ENCODE measurements around the gene B4GALT4. TPM values are rescaled to one million over a fixed set of nuclear protein-coding genes. Genes with fewer than 3 reads are reported as not detected.

The B4GALT4 gene
- total RNA-seq, 1 donor from 2014 or later = 13.5 TPM

DNA sequence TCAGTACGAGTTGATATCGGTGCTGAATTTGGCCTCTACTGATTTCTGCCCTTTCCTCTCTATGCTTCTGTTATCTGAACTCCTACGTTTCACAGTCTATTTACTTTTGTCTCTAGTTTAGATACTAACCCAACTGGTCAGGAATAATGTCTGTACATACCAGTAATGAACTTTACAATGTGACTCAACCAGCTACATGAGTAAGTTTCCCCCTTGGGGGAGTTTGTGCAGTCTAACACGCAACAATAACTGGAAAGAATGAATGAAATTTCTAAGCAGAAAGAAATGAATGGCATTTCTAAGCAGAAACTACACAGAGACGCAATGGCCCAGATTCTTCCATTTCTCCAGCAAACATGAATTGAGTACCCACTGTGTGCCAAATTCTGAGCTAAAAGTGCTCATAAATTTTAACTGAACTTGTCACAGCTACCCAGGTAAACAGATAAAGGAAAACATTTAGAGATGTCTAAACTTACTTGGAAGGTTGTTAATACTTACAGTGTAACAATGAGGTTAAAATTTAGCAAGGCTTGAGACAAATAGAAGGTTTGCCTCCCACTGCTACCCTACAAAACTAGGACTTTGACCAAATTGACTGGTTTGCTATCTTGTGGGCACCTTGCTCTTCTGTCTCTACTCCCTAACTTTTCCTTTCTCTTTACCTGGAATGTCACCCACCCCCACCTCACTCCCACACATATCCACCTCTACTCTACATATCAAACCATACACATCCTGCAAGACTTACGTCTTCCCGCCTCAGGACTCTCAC, 55.7 kb downstream of the B4GALT4 start:
- DNase-seq = no peak
- Histone ChIP-seq H3K4me3 (no peak overlapping the region), H3K27ac (no peak overlapping the region), H3K27me3 (ENCODE audit: low read depth) (no peaks in the 10 kb centered on the region), H3K4me1 (no peaks in the 10 kb centered on the region), H3K9me3 (no peaks in the 10 kb centered on the region), H3K36me3 (no peaks in the 10 kb centered on the region)
- no peak for ATAC-seq
- TF ChIP-seq, protein P1, sequence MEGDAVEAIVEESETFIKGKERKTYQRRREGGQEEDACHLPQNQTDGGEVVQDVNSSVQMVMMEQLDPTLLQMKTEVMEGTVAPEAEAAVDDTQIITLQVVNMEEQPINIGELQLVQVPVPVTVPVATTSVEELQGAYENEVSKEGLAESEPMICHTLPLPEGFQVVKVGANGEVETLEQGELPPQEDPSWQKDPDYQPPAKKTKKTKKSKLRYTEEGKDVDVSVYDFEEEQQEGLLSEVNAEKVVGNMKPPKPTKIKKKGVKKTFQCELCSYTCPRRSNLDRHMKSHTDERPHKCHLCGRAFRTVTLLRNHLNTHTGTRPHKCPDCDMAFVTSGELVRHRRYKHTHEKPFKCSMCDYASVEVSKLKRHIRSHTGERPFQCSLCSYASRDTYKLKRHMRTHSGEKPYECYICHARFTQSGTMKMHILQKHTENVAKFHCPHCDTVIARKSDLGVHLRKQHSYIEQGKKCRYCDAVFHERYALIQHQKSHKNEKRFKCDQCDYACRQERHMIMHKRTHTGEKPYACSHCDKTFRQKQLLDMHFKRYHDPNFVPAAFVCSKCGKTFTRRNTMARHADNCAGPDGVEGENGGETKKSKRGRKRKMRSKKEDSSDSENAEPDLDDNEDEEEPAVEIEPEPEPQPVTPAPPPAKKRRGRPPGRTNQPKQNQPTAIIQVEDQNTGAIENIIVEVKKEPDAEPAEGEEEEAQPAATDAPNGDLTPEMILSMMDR (IDR thresholded peaks at IDR 0.05) = no peak
- intact Hi-C loops (cut with DNase I) = no loop called here

DNA sequence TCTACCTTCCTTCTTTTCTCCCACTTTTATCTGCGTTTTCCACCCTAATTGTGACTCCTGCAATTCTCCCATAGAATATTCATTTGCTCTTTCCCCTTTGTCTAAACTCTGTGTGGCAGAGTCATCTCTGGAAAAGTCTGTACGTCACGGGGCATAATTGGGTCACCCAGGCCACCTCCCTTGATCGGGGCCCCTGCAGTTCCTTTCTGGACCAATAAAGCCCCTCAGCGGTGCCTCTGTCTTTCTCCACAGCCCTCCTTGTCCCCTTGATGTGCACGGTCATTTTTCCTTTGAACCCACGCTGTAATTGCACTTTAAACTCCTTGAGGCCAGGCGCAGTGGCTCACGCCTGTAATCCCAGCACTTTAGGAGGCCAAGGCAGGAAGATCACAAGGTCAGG, 56.6 kb downstream of the B4GALT4 start:
- no peaks in the 10 kb centered on the region for H3K4me1 ChIP-seq
- H3K4me3 ChIP-seq = no peak overlapping the region
- TF ChIP-seq, protein P1 (IDR thresholded peaks at IDR 0.05) = no peak
- no peaks in the 10 kb centered on the region for H3K36me3 ChIP-seq
- H3K27ac ChIP-seq = no peak overlapping the region
- ATAC-seq (no peak), DNase-seq (no peak)
- no peaks in the 10 kb centered on the region for H3K9me3 ChIP-seq
- intact Hi-C loops (cut with DNase I) = no loop called here
- no peaks in the 10 kb centered on the region for H3K27me3 ChIP-seq (ENCODE audit: low read depth)

DNA sequence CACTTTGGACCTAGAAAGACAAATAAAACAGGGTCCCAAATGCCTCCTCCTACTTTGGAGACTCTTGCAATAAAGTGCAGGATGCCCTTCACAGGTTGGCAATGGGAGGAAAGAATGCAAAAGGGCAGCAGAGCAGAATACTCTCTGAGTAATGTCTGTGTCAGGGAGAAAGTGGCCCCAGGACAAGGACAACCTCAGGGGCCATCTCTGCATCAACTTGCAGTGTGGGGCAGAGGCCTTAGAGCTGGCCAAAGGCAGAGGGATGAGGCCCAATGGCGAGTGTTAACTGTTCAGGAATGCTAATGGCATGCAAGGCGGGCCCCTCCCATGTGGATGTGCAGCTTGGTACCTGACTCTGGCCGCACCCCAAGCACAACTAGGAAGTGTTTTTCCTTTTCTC, 58.9 kb downstream of the B4GALT4 start:
- H3K4me3 ChIP-seq = no peak overlapping the region
- H3K27me3 ChIP-seq (ENCODE audit: low read depth) = no peaks in the 10 kb centered on the region
- intact Hi-C loops (cut with DNase I) = no loop called here
- no peaks in the 10 kb centered on the region for H3K9me3 ChIP-seq
- H3K36me3 ChIP-seq = no peaks in the 10 kb centered on the region
- no peak overlapping the region for H3K27ac ChIP-seq
- TF ChIP-seq, protein P1 (IDR thresholded peaks at IDR 0.05) = no peak
- ATAC-seq = no peak
- DNase-seq = no peak
- no peaks in the 10 kb centered on the region for H3K4me1 ChIP-seq

DNA sequence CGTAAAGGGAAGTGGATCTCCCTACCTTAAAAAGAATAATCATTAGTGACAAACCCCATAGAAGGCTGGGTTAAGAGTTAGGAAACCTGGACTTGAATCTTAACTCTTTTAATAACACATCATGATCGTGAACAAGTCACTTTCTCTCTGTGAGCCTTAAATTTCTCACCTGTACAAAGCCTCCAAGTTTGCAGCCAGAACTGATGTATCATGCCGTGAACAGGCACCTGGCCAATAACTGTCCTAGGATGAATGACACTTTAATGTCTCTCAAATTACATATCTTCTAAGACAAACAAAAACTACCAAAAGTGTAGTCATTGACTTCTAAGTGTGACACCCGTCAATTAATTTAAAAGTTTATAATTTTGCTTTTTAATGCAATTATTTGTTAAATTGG, 63.4 kb downstream of the B4GALT4 start:
- H3K4me3 ChIP-seq = no peak overlapping the region
- H3K4me1 ChIP-seq = no peaks in the 10 kb centered on the region
- no peaks in the 10 kb centered on the region for H3K9me3 ChIP-seq
- H3K27me3 ChIP-seq (ENCODE audit: low read depth) = no peaks in the 10 kb centered on the region
- TF ChIP-seq, protein P1 (IDR thresholded peaks at IDR 0.05) = no peak
- H3K27ac ChIP-seq = no peak overlapping the region
- ATAC-seq (no peak), DNase-seq (no peak)
- intact Hi-C loops (cut with DNase I) = no loop called here
- no peaks in the 10 kb centered on the region for H3K36me3 ChIP-seq

DNA sequence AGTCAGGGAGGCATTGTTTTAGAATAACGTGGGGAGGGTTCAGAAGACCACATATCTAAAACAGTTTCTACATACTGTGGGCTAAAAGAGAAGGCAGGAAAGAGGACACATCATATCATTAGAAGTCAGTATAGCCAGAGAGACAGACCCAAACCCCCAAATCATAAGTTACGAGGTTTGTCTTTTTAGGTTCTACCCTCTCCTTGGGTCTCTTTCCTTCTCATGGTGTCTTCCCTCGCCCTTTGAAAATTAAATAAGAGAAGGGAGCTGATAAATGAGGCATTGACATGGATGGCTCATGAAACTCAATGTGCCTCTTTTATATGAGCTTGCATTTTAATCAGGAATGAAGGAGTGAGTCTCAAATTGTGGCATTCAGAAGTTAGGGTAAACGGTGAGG, 63.9 kb downstream of the B4GALT4 start:
- TF ChIP-seq, protein P1 (IDR thresholded peaks at IDR 0.05) = no peak
- H3K27me3 ChIP-seq (ENCODE audit: low read depth) = no peaks in the 10 kb centered on the region
- no peaks in the 10 kb centered on the region for H3K9me3 ChIP-seq
- DNase-seq = no peak
- H3K4me1 ChIP-seq = no peaks in the 10 kb centered on the region
- no peak for ATAC-seq
- no peak overlapping the region for H3K4me3 ChIP-seq
- H3K36me3 ChIP-seq = no peaks in the 10 kb centered on the region
- no peak overlapping the region for H3K27ac ChIP-seq
- intact Hi-C loops (cut with DNase I) = no loop called here

All from lower lobe of right lung (tissue), 2 donors.